Ectodermal cell (in vitro differentiated cells): ENCODE data around the gene ZNF205.
A peak's percentile ranks its signal among the peaks of the same experiment; 100 is the strongest.

Experiments
- H3K27ac ChIP-seq: 2 replicates; pipeline ENCODE4 v1.7.0; 2013; ENCODE audit warnings: mild to moderate bottlenecking, low read depth, low read length; ENCODE audit not compliant: insufficient read depth, poor library complexity, severe bottlenecking
- H3K27me3 ChIP-seq: 2 replicates; pipeline ENCODE4 v1.7.0; 2013; ENCODE audit warnings: mild to moderate bottlenecking, low read length; ENCODE audit not compliant: insufficient read depth, control insufficient read depth, poor library complexity, severe bottlenecking
- H3K36me3 ChIP-seq: one replicate; pipeline ENCODE4 v1.7.0; 2013; ENCODE audit warnings: low read length; ENCODE audit not compliant: control insufficient read depth, insufficient read depth
- H3K4me1 ChIP-seq: one replicate; pipeline ENCODE4 v1.7.0; 2013; ENCODE audit warnings: low read length; ENCODE audit not compliant: control insufficient read depth, insufficient read depth
- H3K4me3 ChIP-seq: 2 replicates; pipeline ENCODE4 v1.7.0; 2013; ENCODE audit warnings: low read depth, low read length, control low read depth; ENCODE audit not compliant: insufficient read depth
- H3K9me3 ChIP-seq: 2 replicates; pipeline ENCODE4 v1.7.0; 2013; ENCODE audit warnings: mild to moderate bottlenecking, low read length, moderate library complexity; ENCODE audit not compliant: control insufficient read depth
- WGBS, 2 experiments: methylation state at CpG; one replicate each; pipeline ENCODE4 v1.1.7; 2013; ENCODE audit warnings: missing lambda C conversion rate in 2 of 2; 5-methylcytosine and 5-hydroxymethylcytosine counted together

Gene ZNF205

GRCh38 chr16:3119286-3119685 lies 6.9 kb downstream of the ZNF205 start:
- no peaks in the 10 kb centered on the region for H3K9me3 ChIP-seq
- WGBS, 2 experiments = 96 to 97% methylated on average over 33 of the region's 33 CpGs
- H3K36me3 ChIP-seq = peaks cover 10% of the 10 kb centered on the region

GRCh38 chr16:3119701-3120408 lies 7.5 kb downstream of the ZNF205 start:
- Histone ChIP-seq H3K36me3 (peaks cover 10% of the 10 kb centered on the region), H3K4me1 (no peaks in the 10 kb centered on the region), H3K9me3 (no peaks in the 10 kb centered on the region), H3K4me3 (no peak overlapping the region), H3K27me3 (no peaks in the 10 kb centered on the region), H3K27ac (no peak overlapping the region)
- WGBS, 2 experiments = 94 to 96% methylated on average over 57 of the region's 57 CpGs

More at GRCh38 chr16:3119286-3119685, 6.9 kb downstream of the ZNF205 start:
- H3K27ac ChIP-seq = no peak overlapping the region
- H3K27me3 ChIP-seq = no peaks in the 10 kb centered on the region
- no peak overlapping the region for H3K4me3 ChIP-seq
- no peaks in the 10 kb centered on the region for H3K4me1 ChIP-seq

GRCh38 chr16:3120435-3120834 lies 8.0 kb downstream of the ZNF205 start:
- H3K27me3 ChIP-seq = no peaks in the 10 kb centered on the region
- no peaks in the 10 kb centered on the region for H3K4me1 ChIP-seq
- 94 to 95% methylated on average over 16 of the region's 16 CpGs for WGBS, 2 experiments
- H3K9me3 ChIP-seq = no peaks in the 10 kb centered on the region
- H3K27ac ChIP-seq = no peak overlapping the region
- H3K36me3 ChIP-seq = peaks cover 10% of the 10 kb centered on the region
- no peak overlapping the region for H3K4me3 ChIP-seq

- Histone ChIP-seq H3K36me3 (peaks cover 3% of the 10 kb centered on the region), H3K4me1 (no peaks in the 10 kb centered on the region), H3K4me3 (no peak overlapping the region), H3K27ac (no peak overlapping the region), H3K9me3 (no peaks in the 10 kb centered on the region), H3K27me3 (no peaks in the 10 kb centered on the region)
- WGBS, 2 experiments = 94 to 95% methylated on average over 7 of the region's 7 CpGs
Measured at GRCh38 chr16:3121851-3122467, 9.6 kb downstream of the ZNF205 start.

- peaks cover 3% of the 10 kb centered on the region for H3K36me3 ChIP-seq
- no peaks in the 10 kb centered on the region for H3K9me3 ChIP-seq
- H3K4me3 ChIP-seq = no peak overlapping the region
- no peaks in the 10 kb centered on the region for H3K4me1 ChIP-seq
- 88 to 89% methylated on average over 8 of the region's 8 CpGs for WGBS, 2 experiments
- no peaks in the 10 kb centered on the region for H3K27me3 ChIP-seq
- H3K27ac ChIP-seq = no peak overlapping the region
Measured at GRCh38 chr16:3122926-3123570, 10.7 kb downstream of the ZNF205 start.

GRCh38 chr16:3123986-3124886 lies 11.8 kb downstream of the ZNF205 start:
- Histone ChIP-seq H3K36me3 (no peaks in the 10 kb centered on the region), H3K27me3 (no peaks in the 10 kb centered on the region), H3K4me3 (peak overlapping the region; percentile 61), H3K9me3 (no peaks in the 10 kb centered on the region), H3K4me1 (no peaks in the 10 kb centered on the region), H3K27ac (peak overlapping the region; percentile 77)
- WGBS, 2 experiments = 1% methylated on average over 72 of the region's 72 CpGs

- H3K27me3 ChIP-seq = no peaks in the 10 kb centered on the region
- no peaks in the 10 kb centered on the region for H3K9me3 ChIP-seq
- H3K27ac ChIP-seq = no peak overlapping the region
- H3K36me3 ChIP-seq = no peaks in the 10 kb centered on the region
- H3K4me3 ChIP-seq = no peak overlapping the region
- 55 to 62% methylated on average over 6 of the region's 6 CpGs for WGBS, 2 experiments
- no peaks in the 10 kb centered on the region for H3K4me1 ChIP-seq
Measured at GRCh38 chr16:3127745-3128144, 15.4 kb downstream of the ZNF205 start.

- no peaks in the 10 kb centered on the region for H3K9me3 ChIP-seq
- WGBS, 2 experiments = 59 to 60% methylated on average over 28 of the region's 28 CpGs
- H3K27me3 ChIP-seq = no peaks in the 10 kb centered on the region
- no peaks in the 10 kb centered on the region for H3K4me1 ChIP-seq
- peak overlapping the region; percentile 5 for H3K4me3 ChIP-seq
- H3K27ac ChIP-seq = peak overlapping the region; percentile 6
- no peaks in the 10 kb centered on the region for H3K36me3 ChIP-seq
Measured at GRCh38 chr16:3129137-3130131, 17.0 kb downstream of the ZNF205 start.

GRCh38 chr16:3131755-3132377 lies 19.5 kb downstream of the ZNF205 start:
- H3K4me3 ChIP-seq = no peak overlapping the region
- no peaks in the 10 kb centered on the region for H3K36me3 ChIP-seq
- H3K27ac ChIP-seq = no peak overlapping the region
- no peaks in the 10 kb centered on the region for H3K27me3 ChIP-seq
- no peaks in the 10 kb centered on the region for H3K4me1 ChIP-seq
- no peaks in the 10 kb centered on the region for H3K9me3 ChIP-seq
- WGBS, 2 experiments = 80 to 82% methylated on average over 12 of the region's 12 CpGs
